Measurements from ENCODE around the gene ADCYAP1R1.

DNA sequence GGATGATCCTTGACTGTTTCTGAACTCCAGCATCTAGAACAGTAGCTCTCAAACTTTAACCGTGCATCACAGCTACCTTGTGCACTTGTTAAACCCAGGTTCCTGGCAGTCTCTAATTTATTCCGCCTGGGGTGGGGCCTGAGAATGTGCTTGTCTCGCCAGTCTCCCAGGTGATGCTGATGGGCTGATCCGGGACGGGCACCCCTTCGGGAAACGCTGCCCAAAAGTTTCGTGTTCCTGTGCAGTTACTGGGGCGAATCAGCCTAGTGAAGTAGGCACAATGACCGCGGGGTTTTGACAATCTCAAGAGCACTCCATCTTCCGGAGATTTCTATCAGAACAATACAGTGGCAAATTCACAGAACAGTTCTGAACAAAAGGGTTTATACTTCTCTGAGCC, 29.9 kb downstream of the ADCYAP1R1 start:
- TF ChIP-seq CTCF (conservative IDR thresholded peaks at IDR 0.05; ENCODE audit: low read length) (no peak), EZH2phosphoT487 (IDR thresholded peaks at IDR 0.05; ENCODE audit: borderline replicate concordance, low read depth, low read length) (no peak)

All from OCI-LY7 (cell line).